Measurements from ENCODE around the gene BIN1. TPM values are rescaled to one million over a fixed set of nuclear protein-coding genes. Genes with fewer than 3 reads are reported as not detected.

BIN1 gene
- total RNA-seq, 2 donors from 2014 or later: 18.0 to 35.9 TPM

GRCh38 chr2:127049927-127050802, 56.8 kb downstream of the BIN1 start:
- no peak overlapping the region for H3K27ac Mint-ChIP-seq
- ATAC-seq (peak; percentile 66 to 72), DNase-seq (ENCODE audit: low spot score) (no peak)
- H3K27me3 Mint-ChIP-seq: no peaks in the 10 kb centered on the region
- H3K9me3 Mint-ChIP-seq: no peaks in the 10 kb centered on the region
- H3K4me1 Mint-ChIP-seq (ENCODE audit: low read depth in 2 of 2): peaks cover 5 to 14% of the 10 kb centered on the region in 2 donors
- H3K36me3 Mint-ChIP-seq: no peaks in the 10 kb centered on the region
- no peak overlapping the region for H3K4me3 Mint-ChIP-seq

GRCh38 chr2:127048969-127049897, 57.7 kb downstream of the BIN1 start:
- H3K9me3 Mint-ChIP-seq: no peaks in the 10 kb centered on the region
- H3K27me3 Mint-ChIP-seq: no peaks in the 10 kb centered on the region
- no peaks in the 10 kb centered on the region for H3K36me3 Mint-ChIP-seq
- ATAC-seq: no peak
- H3K4me1 Mint-ChIP-seq (ENCODE audit: low read depth in 2 of 2): peaks cover 5 to 14% of the 10 kb centered on the region in 2 donors
- H3K4me3 Mint-ChIP-seq: no peak overlapping the region
- DNase-seq (ENCODE audit: low spot score): no peak
- H3K27ac Mint-ChIP-seq: no peak overlapping the region

DNA sequence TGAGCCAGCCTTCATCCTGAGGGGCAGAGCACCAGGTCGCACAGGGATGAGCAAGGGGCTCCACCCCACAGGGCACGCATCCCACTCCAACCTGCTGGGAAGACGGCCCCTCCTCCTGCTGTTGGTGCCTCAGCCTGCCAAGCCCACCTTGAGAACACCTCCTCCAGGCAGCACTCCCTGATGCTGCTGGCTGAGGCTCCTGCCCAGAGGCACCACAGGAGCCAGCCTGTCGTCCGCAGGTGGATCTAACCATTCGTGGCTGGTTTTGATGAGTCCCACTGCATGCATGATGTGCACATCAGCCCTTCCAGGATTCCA, 58.4 kb downstream of the BIN1 start:
- peaks cover 5 to 14% of the 10 kb centered on the region in 2 donors for H3K4me1 Mint-ChIP-seq (ENCODE audit: low read depth in 2 of 2)
- H3K4me3 Mint-ChIP-seq: no peak overlapping the region
- ATAC-seq (no peak), DNase-seq (ENCODE audit: low spot score) (no peak)
- no peaks in the 10 kb centered on the region for H3K27me3 Mint-ChIP-seq
- no peak overlapping the region for H3K27ac Mint-ChIP-seq
- no peaks in the 10 kb centered on the region for H3K36me3 Mint-ChIP-seq
- no peaks in the 10 kb centered on the region for H3K9me3 Mint-ChIP-seq

DNA sequence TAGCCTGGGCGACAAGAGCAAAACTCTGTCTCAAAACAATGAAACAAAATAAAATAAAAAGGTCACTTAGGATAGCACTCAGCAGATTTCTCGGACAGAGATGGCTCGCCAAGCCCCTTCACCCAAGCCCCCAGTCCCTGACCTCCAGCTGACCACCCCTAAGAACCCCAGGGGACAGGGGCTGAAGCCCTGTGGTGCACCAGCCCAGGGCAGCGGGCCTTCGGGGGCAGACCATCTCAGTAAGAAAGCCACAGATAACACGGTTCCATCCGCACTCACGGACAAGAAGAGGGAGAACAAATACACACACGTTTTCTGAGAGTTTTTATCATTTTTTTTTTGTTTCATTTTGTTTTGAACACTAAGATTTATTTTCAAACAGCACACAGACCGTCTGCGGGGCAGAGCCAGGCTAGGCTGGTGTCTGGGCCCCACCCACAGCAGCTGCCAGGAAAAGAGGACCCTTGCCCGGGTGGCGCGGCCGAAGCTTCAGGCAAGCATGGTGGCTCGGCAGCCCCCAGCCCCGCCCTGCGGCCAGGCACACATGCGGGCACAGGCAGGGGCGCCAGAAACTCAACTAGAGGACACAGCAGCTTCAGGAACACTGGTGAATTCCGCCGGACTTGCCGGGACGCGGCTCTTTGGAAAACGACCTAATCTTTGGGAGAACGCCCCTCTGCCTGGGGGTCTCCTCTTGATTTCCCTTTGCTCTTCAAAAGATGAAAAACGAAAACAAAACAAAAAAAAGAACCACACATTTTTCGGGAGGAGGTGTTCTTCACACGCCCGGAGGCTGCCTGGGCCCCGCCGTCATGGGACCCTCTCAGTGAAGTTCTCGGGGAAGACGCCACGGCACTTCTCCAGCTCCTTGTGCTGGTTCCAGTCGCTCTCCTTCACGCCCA, 59.0 kb downstream of the BIN1 start:
- DNase-seq (ENCODE audit: low spot score): no peak
- Mint-ChIP-seq H3K36me3 (no peaks in the 10 kb centered on the region), H3K27ac (no peak overlapping the region), H3K9me3 (no peaks in the 10 kb centered on the region), H3K4me3 (no peak overlapping the region), H3K27me3 (no peaks in the 10 kb centered on the region), H3K4me1 (ENCODE audit: low read depth in 2 of 2) (peaks cover 5 to 14% of the 10 kb centered on the region in 2 donors)
- ATAC-seq: no peak

GRCh38 chr2:127047054-127047453, 59.9 kb downstream of the BIN1 start:
- no peak for DNase-seq (ENCODE audit: low spot score)
- no peak overlapping the region for H3K27ac Mint-ChIP-seq
- no peak for ATAC-seq
- H3K27me3 Mint-ChIP-seq: no peaks in the 10 kb centered on the region
- no peaks in the 10 kb centered on the region for H3K9me3 Mint-ChIP-seq
- peaks cover 5 to 10% of the 10 kb centered on the region in 2 donors for H3K4me1 Mint-ChIP-seq (ENCODE audit: low read depth in 2 of 2)
- H3K4me3 Mint-ChIP-seq: no peak overlapping the region
- no peaks in the 10 kb centered on the region for H3K36me3 Mint-ChIP-seq

DNA sequence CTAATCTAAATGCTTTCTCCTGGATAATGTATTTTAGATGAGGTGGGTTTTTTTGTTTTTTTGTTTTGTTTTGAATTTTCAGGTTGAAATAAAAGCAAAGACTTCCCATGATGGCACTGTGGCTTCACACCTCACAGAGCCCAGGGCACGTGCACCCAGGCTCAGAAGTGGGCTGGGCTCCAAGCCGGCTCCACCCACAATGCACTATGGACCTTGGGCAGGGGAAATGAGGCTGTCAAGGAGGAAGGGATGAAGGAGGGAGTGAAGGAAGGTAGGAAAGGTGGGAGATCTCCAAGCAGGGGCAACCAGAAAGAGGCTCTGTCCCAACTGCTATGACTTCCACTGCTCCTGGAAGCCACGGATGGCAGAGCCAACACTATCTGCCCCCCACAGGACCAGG, 60.4 kb downstream of the BIN1 start:
- DNase-seq (ENCODE audit: low spot score): no peak
- no peak overlapping the region for H3K27ac Mint-ChIP-seq
- H3K4me1 Mint-ChIP-seq (ENCODE audit: low read depth in 2 of 2): peaks cover 5 to 10% of the 10 kb centered on the region in 2 donors
- no peaks in the 10 kb centered on the region for H3K36me3 Mint-ChIP-seq
- no peaks in the 10 kb centered on the region for H3K27me3 Mint-ChIP-seq
- ATAC-seq: no peak
- H3K4me3 Mint-ChIP-seq: no peak overlapping the region
- H3K9me3 Mint-ChIP-seq: no peaks in the 10 kb centered on the region

GRCh38 chr2:127045792-127046501, 61.0 kb downstream of the BIN1 start:
- Mint-ChIP-seq H3K27ac (no peak overlapping the region), H3K9me3 (no peaks in the 10 kb centered on the region), H3K36me3 (no peaks in the 10 kb centered on the region), H3K4me1 (ENCODE audit: low read depth in 2 of 2) (peaks cover 5 to 10% of the 10 kb centered on the region in 2 donors), H3K27me3 (no peaks in the 10 kb centered on the region), H3K4me3 (no peak overlapping the region)
- ATAC-seq (no peak), DNase-seq (ENCODE audit: low spot score) (no peak)

DNA sequence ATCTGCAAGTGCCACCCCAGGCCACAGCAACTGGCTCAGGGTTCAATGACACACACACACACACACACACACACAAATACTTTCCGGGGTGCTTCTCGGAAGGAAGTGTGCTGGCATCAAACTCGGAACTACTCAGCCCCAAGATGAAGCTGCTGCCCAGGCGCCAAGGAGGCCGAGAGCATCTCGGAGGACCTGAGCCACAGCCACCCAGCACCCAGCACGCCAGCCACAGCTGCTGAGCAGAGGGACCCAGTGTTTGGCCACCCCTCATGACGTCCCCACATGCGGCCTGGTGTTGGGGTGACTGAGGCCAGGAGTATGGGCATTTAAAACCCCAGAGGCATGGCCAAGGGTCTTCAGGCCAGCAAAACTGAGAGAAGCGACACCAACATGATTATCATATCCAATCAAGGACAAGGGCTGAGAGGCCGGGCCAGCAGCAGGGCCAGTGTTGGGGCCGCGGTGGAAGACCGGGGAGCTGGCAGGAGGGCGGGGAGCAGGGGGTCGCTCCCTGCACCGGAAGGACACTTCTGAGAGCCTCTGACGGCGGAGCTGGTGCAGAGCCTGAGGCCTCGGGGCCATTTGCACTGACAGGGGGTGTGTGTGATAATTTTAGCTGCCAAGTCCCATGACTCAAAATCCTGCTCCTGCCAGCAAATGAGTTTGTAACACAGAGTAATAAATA, 61.8 kb downstream of the BIN1 start:
- H3K9me3 Mint-ChIP-seq: no peaks in the 10 kb centered on the region
- no peak overlapping the region for H3K27ac Mint-ChIP-seq
- no peak for ATAC-seq
- H3K27me3 Mint-ChIP-seq: no peaks in the 10 kb centered on the region
- no peaks in the 10 kb centered on the region for H3K36me3 Mint-ChIP-seq
- H3K4me3 Mint-ChIP-seq: no peak overlapping the region
- DNase-seq (ENCODE audit: low spot score): no peak
- peaks cover 5 to 9% of the 10 kb centered on the region in 2 donors for H3K4me1 Mint-ChIP-seq (ENCODE audit: low read depth in 2 of 2)

- Mint-ChIP-seq H3K9me3 (no peaks in the 10 kb centered on the region), H3K27me3 (no peaks in the 10 kb centered on the region), H3K27ac (no peak overlapping the region), H3K36me3 (no peaks in the 10 kb centered on the region), H3K4me1 (ENCODE audit: low read depth in 2 of 2) (peaks cover 5% of the 10 kb centered on the region in 2 donors), H3K4me3 (no peak overlapping the region)
- ATAC-seq: no peak
- no peak for DNase-seq (ENCODE audit: low spot score)
Observed at GRCh38 chr2:127044165-127044718, 62.7 kb downstream of the BIN1 start.

- Mint-ChIP-seq H3K9me3 (no peaks in the 10 kb centered on the region), H3K36me3 (no peaks in the 10 kb centered on the region), H3K27ac (no peak overlapping the region), H3K27me3 (no peaks in the 10 kb centered on the region), H3K4me1 (ENCODE audit: low read depth in 2 of 2) (peaks cover 5% of the 10 kb centered on the region in 2 donors), H3K4me3 (no peak overlapping the region)
- no peak for ATAC-seq
- DNase-seq (ENCODE audit: low spot score): no peak
Observed at GRCh38 chr2:127043367-127044164, 63.4 kb downstream of the BIN1 start.

DNA sequence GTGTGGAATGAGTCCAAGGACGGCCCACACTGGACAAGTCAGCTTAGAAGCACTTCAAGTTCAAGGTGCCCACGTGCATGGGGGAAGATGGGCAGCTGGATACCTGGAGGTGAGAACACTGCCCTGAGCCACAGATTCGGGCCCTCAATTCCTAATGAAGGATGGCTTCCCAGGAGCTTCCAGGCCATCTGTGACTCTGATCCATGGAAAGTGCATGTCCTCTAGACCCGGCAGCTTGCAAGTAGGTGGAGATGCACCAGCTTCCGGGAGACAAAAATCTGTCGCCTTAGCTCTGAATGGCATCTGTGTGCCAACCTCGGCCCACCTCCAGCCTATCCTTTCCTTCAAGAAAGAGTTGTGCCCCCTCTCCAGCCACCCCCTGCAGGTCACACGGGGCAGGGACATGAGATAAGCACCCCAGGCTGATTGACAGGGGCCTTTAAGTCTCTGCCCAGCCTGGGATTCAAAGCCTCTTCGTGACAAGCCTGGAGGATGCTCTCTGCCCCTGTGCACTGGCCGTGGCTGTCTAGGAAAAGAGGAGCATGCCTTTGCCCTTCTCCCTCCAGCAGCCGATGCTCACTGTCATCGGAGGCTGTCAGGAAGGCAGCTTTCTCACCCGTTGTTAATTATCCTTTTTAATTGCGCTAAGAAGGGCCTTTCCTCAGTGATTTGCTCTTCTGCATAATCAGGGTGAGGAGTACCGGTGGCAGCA, 65.5 kb downstream of the BIN1 start:
- Mint-ChIP-seq H3K36me3 (no peaks in the 10 kb centered on the region), H3K4me3 (no peak overlapping the region), H3K27me3 (no peaks in the 10 kb centered on the region), H3K27ac (no peak overlapping the region), H3K9me3 (no peaks in the 10 kb centered on the region), H3K4me1 (ENCODE audit: low read depth in 2 of 2) (peaks cover 1 to 2% of the 10 kb centered on the region in 2 donors)
- DNase-seq (ENCODE audit: low spot score): no peak
- no peak for ATAC-seq

Data from natural killer cell treated with Interleukin-12 subunit alpha and Interleukin-12 subunit beta and Interleukin-15 and Interleukin-18, amount 100 ng/mL, for 72 hours (primary cell).